Measurements from ENCODE around the gene MAMSTR.
A peak's percentile ranks its signal among the peaks of the same experiment; 100 is the strongest.

MAMSTR gene

DNA sequence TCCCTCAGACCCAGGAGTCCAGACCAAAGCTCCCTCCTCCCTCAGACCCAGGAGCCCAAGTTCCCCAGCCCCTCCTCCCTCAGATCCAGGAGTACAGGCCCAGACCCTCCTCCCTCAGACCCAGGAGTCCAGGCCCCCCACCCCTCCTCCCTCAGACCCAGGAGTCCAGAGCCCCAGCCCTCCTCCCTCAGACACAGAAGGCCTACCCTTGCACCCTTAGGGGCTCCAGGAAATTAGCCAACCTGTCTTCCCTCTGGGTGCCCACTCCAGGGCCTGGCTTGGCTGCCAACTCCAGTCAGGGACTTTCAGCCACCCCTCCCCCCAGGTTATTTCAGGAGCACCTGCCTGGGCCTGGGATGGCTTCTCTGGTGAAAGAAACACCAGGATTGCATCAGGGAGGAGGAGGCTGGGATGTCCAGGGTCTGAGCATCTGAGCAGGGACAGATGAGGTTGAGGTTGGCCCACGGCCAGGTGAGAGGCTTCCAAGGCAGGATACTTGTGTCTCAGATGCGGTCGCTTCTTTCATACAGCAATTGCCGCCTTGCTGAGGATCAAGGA lies 35.6 kb upstream of the MAMSTR start, which contains the start of gene FGF21:
TSS of gene FGF21 (plus strand) at position 441 of the 558 bp plus-strand sequence. CDS start 713 bp downstream, outside the sequence.
- DNase-seq (ENCODE audit: insufficient read length) (no peak), FAIRE-seq (no peak)
- TF ChIP-seq TAF1 (IDR thresholded peaks at IDR 0.05; ENCODE audit: borderline replicate concordance, low read depth, low read length) (no peak), POLR2AphosphoS5 (IDR thresholded peaks at IDR 0.05; ENCODE audit: low read depth, low read length) (no peak), POLR2A (IDR thresholded peaks at IDR 0.05; ENCODE audit: low read depth, low read length) (no peak)

DNA sequence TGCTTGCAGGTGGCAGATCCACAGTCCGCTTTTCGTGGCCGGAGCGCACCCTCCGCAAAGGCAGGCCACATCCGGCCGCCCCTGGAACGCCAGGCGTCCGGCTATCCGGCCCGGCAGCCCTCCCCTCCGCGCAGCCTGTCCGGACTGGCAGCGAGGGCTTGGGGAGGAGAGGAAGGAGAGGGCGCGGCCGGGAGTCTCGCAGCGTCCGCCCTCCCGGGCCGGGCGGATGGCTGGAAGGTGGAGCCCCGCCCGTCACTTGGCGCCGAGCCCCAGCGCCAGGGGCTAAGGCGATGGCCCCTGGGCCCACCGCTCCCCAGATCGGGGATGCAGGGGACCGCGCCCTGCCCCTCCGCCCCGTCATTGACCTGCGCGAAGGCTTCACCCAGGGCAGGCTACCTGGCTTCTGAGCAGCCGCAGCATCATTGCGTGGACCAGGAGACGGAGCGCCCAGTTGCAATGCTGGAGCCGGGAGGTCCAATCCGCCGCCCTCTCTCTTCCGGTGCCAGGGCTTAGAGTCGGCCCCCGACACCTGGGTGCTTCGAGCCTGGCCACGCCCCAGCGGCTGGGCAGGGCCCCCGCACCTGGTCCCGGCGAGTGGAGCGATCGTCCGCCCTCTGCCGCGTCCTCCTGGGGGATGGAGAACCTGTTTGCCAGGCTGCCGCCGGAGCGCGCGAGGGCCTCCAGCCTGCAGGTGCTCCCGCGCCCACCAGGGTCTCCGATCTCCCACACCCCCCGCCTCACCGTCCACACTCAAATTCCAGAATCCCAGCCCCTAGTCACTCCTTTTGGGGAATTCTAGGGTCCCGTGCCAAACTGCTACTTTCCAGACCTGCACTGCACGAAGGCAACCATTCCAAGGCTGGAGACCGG lies 33.2 kb upstream of the MAMSTR start, which contains the start of gene FUT1:
TSS of gene FUT1 (minus strand) at position 146 of the 870 bp plus-strand sequence. CDS start 1,360 bp downstream, outside the sequence.
- DNase-seq (ENCODE audit: insufficient read length) (no peak), FAIRE-seq (no peak)
- TF ChIP-seq TAF1 (IDR thresholded peaks at IDR 0.05; ENCODE audit: borderline replicate concordance, low read depth, low read length): no peak

DNA sequence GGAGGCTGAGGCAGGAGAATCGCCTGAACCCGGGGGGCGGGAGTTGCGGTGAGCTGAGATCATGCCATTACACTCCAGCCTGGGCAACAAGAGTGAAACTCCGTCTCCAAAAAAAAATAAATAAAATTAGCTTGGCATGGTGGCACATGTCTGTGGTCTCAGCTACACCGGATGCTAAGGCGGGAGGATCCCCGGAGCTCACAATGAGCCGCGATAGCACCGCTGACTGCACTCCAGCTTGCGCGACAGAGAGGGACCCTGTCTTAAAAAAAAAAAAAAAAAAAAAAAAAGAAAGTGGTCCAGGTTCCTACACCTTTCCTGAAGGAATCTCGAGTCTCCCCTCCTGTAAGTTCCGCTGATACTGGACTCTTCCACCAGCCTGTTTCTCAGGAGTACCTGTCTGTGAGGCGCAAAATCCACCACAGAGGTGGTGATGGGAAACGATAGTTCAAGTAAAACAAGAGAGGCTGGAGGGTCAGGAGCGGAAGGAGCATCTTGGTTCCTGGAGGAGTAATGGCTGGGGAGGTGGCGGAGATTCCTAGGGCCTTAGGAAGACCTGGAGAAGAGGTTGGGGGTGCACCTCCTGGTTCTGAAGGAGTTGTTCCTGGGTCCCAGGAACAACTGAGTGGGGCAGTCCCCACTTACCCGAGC lies 32.4 kb upstream of the MAMSTR start:
- TF ChIP-seq POLR2AphosphoS5 (IDR thresholded peaks at IDR 0.05; ENCODE audit: low read depth, low read length) (no peak), POLR2A (IDR thresholded peaks at IDR 0.05; ENCODE audit: low read depth, low read length) (no peak)
- DNase-seq (ENCODE audit: insufficient read length) (no peak), FAIRE-seq (no peak)

DNA sequence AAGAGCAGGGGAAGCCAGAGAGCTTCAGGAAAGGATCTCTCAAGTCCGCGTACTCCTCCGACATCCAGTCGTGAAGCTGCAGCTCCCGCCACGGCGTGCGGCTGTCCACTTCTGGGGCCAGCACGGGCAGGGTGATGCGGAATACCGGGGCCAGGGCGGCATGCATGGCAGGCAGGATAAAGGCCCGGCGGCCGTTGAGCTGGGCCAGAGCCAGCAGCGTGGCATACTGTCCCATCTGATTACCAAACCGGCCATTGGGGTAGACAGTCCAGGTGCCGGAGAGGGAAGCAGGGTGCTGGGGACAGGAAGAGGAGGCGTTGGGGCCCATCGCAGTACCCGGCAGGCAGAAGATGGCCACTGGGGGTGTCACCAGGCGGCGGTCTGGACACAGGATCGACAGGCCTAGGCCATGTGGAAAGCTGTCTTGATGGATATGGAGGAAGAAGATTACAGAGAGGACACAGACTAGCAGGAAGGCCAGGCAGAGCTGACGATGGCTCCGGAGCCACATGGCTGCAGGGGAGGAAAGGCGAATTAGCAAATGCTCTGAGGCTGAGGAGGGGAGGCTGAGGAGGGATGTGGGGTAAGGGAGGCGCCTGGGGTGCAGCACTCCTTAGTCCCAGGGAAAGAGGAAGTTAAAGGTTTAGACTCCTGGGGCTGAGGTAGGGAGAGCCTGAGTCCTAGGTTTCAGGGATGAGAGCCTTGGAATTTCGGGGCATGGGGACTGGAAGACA lies 31.4 kb upstream of the MAMSTR start:
- DNase-seq (ENCODE audit: insufficient read length) (no peak), FAIRE-seq (no peak)
- no peak for TF ChIP-seq POLR2A (IDR thresholded peaks at IDR 0.05; ENCODE audit: low read depth, low read length)
- TF ChIP-seq POLR2AphosphoS5 (IDR thresholded peaks at IDR 0.05; ENCODE audit: low read depth, low read length): no peak
- no peak for TF ChIP-seq TAF1 (IDR thresholded peaks at IDR 0.05; ENCODE audit: borderline replicate concordance, low read depth, low read length)

DNA sequence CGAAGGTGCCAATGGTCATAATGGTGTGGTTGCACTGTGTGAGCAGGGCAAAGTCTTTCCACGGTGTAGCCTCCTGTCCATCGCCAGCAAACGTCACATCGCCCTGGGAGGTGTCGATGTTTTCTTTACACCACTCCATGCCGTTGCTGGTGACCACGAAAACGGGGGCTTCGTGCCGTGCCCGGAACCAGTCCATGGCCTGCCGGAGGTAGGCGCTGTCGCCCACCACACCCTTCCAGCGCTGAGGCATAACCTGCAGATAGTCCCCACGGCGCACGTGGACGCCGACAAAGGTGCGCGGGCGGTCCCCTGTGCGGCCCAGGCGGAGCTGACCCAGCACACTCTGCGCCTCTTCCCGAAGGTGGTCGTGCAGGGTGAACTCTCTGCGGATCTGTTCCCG lies 30.8 kb upstream of the MAMSTR start:
- DNase-seq (ENCODE audit: insufficient read length) (no peak), FAIRE-seq (no peak)
- TF ChIP-seq POLR2AphosphoS5 (IDR thresholded peaks at IDR 0.05; ENCODE audit: low read depth, low read length) (no peak), TAF1 (IDR thresholded peaks at IDR 0.05; ENCODE audit: borderline replicate concordance, low read depth, low read length) (no peak), POLR2A (IDR thresholded peaks at IDR 0.05; ENCODE audit: low read depth, low read length) (no peak)

DNA sequence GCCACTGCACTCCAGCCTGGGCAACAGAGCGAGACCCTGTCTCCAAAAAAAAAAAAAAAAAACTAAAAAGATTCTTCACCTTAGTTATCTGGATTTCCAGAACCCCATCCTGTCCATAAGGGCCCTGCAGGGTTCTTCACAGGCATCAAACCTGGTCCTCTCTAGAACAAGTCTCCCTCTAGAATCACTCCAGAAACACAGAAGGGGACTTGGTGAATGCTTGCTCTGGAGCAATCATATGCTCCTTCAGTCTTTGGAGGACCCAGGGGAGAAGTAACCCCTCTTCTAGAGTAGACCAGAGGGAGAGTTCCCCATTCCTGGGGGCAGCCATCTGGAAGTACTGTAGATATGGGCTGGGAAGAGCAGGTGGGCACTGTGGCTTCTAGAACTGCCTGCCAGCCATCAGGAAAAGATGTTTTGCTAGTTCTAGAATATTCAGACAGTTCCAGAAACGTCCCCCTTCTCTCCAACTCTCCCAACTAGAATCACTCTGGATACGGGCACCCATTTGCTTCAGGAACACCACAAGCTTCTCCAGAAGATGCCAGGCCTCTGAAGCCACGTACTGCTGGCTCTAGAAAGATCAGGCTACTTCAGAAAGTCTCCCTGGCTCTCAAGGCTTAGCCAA lies 30.2 kb upstream of the MAMSTR start:
- TF ChIP-seq POLR2AphosphoS5 (IDR thresholded peaks at IDR 0.05; ENCODE audit: low read depth, low read length): no peak
- no peak for TF ChIP-seq POLR2A (IDR thresholded peaks at IDR 0.05; ENCODE audit: low read depth, low read length)
- TF ChIP-seq TAF1 (IDR thresholded peaks at IDR 0.05; ENCODE audit: borderline replicate concordance, low read depth, low read length): no peak
- FAIRE-seq (no peak), DNase-seq (ENCODE audit: insufficient read length) (no peak)

DNA sequence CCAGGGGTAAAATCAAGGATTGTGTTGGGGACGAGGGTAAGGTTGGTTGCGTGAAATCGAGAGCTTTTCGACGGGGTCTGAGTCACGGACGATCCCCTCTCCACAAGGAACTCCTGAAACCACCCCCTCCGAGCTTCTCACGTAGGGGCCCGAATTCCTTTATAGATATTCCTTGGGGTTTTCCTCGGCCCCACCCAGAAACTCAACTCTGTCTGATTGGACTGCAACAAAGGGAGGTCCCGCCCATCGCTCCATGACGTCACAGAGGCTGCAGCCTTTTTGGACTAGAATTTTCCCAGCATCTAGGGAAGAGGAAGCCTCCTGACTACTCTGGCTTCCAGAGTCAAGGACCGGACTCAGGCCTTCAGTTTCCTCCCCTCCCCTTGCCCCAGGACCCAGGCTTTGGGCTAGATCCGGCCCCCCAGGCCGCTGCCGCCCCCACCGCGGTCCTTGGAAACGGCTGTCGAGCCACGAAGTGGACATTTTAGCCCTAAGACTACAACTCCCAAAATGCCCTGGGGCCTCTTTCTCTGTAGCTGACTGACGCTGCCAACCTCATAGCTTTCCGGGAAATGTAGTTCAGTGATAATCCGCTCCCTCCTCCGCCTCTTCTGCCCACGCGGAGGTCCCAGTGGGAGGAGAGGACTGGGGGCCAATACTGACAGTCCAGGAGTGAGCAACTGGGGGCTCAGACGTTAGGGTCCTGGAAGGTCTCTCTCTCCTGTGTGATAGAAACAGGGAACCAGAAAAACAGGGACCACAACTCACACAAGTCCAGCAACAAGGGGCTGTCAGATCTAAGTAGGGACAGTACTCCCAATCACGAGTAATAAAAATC lies 27.4 kb upstream of the MAMSTR start, which contains the start of gene IZUMO1:
TSS of gene IZUMO1 (minus strand) at position 172 of the 838 bp plus-strand sequence. CDS start 1,050 bp downstream, outside the sequence.
- TF ChIP-seq POLR2AphosphoS5 (IDR thresholded peaks at IDR 0.05; ENCODE audit: low read depth, low read length) (no peak), TAF1 (IDR thresholded peaks at IDR 0.05; ENCODE audit: borderline replicate concordance, low read depth, low read length) (no peak), POLR2A (IDR thresholded peaks at IDR 0.05; ENCODE audit: low read depth, low read length) (no peak)
- no peak for FAIRE-seq
- DNase-seq (ENCODE audit: insufficient read length): peak; percentile 70

DNA sequence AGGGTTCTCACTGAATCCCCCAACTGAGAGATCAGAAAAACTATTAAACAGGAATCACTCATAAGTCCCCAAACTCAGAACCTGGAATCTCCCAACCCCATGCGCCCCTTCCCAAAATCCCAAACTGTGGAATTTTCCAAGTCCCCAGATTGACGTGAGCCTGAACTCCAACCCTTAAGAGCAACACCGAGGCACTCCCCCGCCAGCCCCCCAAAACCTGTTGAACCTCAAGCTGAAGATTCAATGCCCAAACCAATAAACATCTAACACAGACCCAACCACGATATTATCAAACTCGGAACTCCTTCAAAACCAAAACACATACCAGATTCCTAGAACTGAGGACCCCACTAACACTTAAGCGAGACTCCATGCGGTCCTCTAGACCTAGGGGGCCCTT lies 26.6 kb upstream of the MAMSTR start:
- no peak for FAIRE-seq
- TF ChIP-seq POLR2AphosphoS5 (IDR thresholded peaks at IDR 0.05; ENCODE audit: low read depth, low read length): no peak
- TF ChIP-seq POLR2A (IDR thresholded peaks at IDR 0.05; ENCODE audit: low read depth, low read length): no peak
- no peak for TF ChIP-seq TAF1 (IDR thresholded peaks at IDR 0.05; ENCODE audit: borderline replicate concordance, low read depth, low read length)
- DNase-seq (ENCODE audit: insufficient read length): no peak

DNA sequence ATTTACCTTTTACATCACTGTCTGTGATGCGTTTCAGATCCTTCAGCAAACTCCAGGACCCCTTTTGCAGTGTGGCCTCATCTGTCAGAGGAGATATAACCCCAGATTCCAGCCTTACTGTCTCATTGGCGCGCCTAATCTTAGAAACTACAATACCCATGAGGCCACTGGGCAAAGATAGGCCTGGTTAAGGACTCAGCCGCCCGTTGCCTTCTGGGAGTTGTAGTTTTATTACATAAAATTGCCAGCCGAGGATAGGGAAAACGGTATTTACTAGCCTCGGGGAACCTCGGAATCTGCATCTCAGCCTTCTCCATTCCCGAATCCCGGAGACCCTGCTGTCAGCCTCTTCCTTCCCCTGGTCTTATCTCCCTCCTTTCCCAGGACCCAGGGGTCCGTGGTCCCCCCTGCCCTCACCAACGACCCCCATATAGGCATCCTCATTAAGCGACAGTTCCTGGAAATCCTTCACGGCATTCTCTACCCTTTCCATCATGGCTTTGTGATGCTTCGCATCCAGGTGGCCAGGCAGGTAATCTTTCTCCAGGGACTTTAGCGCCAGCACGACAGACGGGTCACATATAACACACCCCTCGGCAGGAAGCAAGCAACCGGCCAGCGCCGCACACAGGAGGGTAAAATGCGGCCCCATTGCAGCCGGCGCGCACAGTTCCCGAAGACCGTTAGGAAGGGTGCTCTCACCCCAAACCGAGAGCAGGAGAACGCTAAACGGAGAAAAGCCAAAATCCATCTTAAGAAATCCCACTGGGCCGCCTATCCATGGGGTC lies 25.9 kb upstream of the MAMSTR start:
- FAIRE-seq: no peak
- TF ChIP-seq POLR2A (IDR thresholded peaks at IDR 0.05; ENCODE audit: low read depth, low read length) (no peak), TAF1 (IDR thresholded peaks at IDR 0.05; ENCODE audit: borderline replicate concordance, low read depth, low read length) (no peak), POLR2AphosphoS5 (IDR thresholded peaks at IDR 0.05; ENCODE audit: low read depth, low read length) (no peak)

More for the DNA sequence above, 25.9 kb upstream of the MAMSTR start:
- DNase-seq (ENCODE audit: insufficient read length): peak; percentile 65
